Keratinocyte (primary cell): ENCODE results near the gene FYB1. TPM values are rescaled to one million over a fixed set of nuclear protein-coding genes. Genes with fewer than 3 reads are reported as not detected.
A peak's percentile ranks its signal among the peaks of the same experiment; 100 is the strongest.

ENCODE experiments used
- DNase-seq: peaks from one replicate; pipeline ENCODE4 v3.0.0-alpha.2; 2011; ENCODE audit warnings: low read depth, missing footprints, low spot score
- FAIRE-seq: peaks from 2 replicates; lab custom pipeline; 2011; peaks lifted over from hg19 to GRCh38; lab: Jason Lieb, UNC
- H2AFZ ChIP-seq: 2 replicates; pipeline ENCODE4 v1.6.0; 2012; ENCODE audit warnings: low read length, control low read depth, inconsistent platforms; ENCODE audit not compliant: control insufficient read depth
- H3K27ac ChIP-seq: 2 replicates; pipeline ENCODE4 v1.5.1; 2011; ENCODE audit warnings: low read length; ENCODE audit not compliant: control insufficient read depth, insufficient read depth
- H3K27me3 ChIP-seq: 3 replicates; pipeline ENCODE4 v1.6.0; 2011; ENCODE audit warnings: low read length; ENCODE audit not compliant: control insufficient read depth, insufficient read depth; ENCODE audit errors: extremely low read depth
- H3K36me3 ChIP-seq, 2 experiments: 2 replicates in 1 of 2; 3 replicates in 1 of 2; pipeline ENCODE4 v1.5.1; 2011; ENCODE audit warnings: low read length in 2 of 2, mild to moderate bottlenecking in 1 of 2; ENCODE audit not compliant: control insufficient read depth in 2 of 2, insufficient read depth in 2 of 2; ENCODE audit errors: extremely low read depth in 1 of 2
- H3K4me1 ChIP-seq: 3 replicates; pipeline ENCODE4 v1.5.1; 2011; ENCODE audit warnings: low read length; ENCODE audit not compliant: control insufficient read depth, insufficient read depth; ENCODE audit errors: extremely low read depth
- H3K4me2 ChIP-seq: 3 replicates; pipeline ENCODE4 v1.6.0; 2011; ENCODE audit warnings: low read depth, low read length; ENCODE audit not compliant: control insufficient read depth, insufficient read depth; ENCODE audit errors: extremely low read depth
- H3K4me3 ChIP-seq, 3 experiments: fragments of 200-600 bp in 1 of 3; sonication (generic) in 1 of 3; 2 replicates in 2 of 3; 3 replicates in 1 of 3; pipeline ENCODE4 v1.5.1; 2011 to 2016; ENCODE audit warnings: low read length in 3 of 3, mild to moderate bottlenecking in 3 of 3, control low read depth in 2 of 3, inconsistent platforms in 1 of 3, low read depth in 1 of 3, mixed read lengths in 1 of 3, mixed run types in 1 of 3, moderate library complexity in 1 of 3; ENCODE audit not compliant: control insufficient read depth in 2 of 3, insufficient read depth in 2 of 3; ENCODE audit errors: extremely low read depth in 1 of 3
- H3K79me2 ChIP-seq: 2 replicates; pipeline ENCODE4 v1.6.0; 2012; ENCODE audit warnings: low read length; ENCODE audit not compliant: control insufficient read depth, insufficient read depth
- H3K9ac ChIP-seq: 3 replicates; pipeline ENCODE4 v1.6.0; 2011; ENCODE audit warnings: low read length; ENCODE audit not compliant: control insufficient read depth, insufficient read depth; ENCODE audit errors: extremely low read depth
- H3K9me1 ChIP-seq: 3 replicates; pipeline ENCODE4 v1.6.0; 2011; ENCODE audit warnings: low read length; ENCODE audit not compliant: control insufficient read depth, insufficient read depth; ENCODE audit errors: extremely low read depth
- H3K9me3 ChIP-seq: 2 replicates; pipeline ENCODE4 v1.5.1; 2012; ENCODE audit warnings: low read depth, low read length; ENCODE audit not compliant: control insufficient read depth
- H4K20me1 ChIP-seq: 3 replicates; pipeline ENCODE4 v1.6.0; 2011; ENCODE audit warnings: low read length; ENCODE audit not compliant: control insufficient read depth, insufficient read depth; ENCODE audit errors: extremely low read depth
- EZH2 ChIP-seq: IDR thresholded peaks from one replicate; pipeline ENCODE4 v1.6.1; 2012; ENCODE audit warnings: inconsistent platforms, mild to moderate bottlenecking, low read length, moderate library complexity
- dilution Hi-C: fragments of 300-500 bp; cut with MboI; formaldehyde crosslinking; loops from one replicate; pipeline ENCODE4 v1.7.0; 2020; ENCODE audit warnings: low sequenced_read_pairs; ENCODE audit not compliant: extremely low pct_ligation_motif_present
- polyA plus RNA-seq, 5 experiments: library from polyadenylated mRNA; depleted of rRNA in 3 of 5; stranded (reverse) in 3 of 5; stranded (forward) in 1 of 5; unstranded in 1 of 5; fragments of >200 nt; gene quantifications; 1 replicate in 1 of 5; 2 replicates in 3 of 5; 3 replicates in 1 of 5; pipeline versions ENCODE4 v1.2.1 to v1.2.3, GENCODE V29; 2011 to 2012; ENCODE audit warnings: missing spikeins in 2 of 5, low read depth in 1 of 5, low replicate concordance in 1 of 5
- TF ChIP-seq, protein P1 (sequence below), 3 experiments: IDR thresholded peaks in 1 of 3; conservative IDR thresholded peaks in 1 of 3; optimal IDR thresholded peaks in 1 of 3; 2 replicates in 2 of 3; 3 replicates in 1 of 3; pipeline versions ENCODE3 to v1.5.1; 2011; ENCODE audit warnings: low read length in 3 of 3, mild to moderate bottlenecking in 3 of 3, moderate library complexity in 2 of 3, control low read depth in 1 of 3, inconsistent platforms in 1 of 3; ENCODE audit not compliant: insufficient read depth in 2 of 3; ENCODE audit errors: extremely low read depth in 1 of 3

The FYB1 gene
- polyA plus RNA-seq, 1 donor (not counting 4 experiments of a cell fraction or from before 2014, with no cell fraction given), result 0.29 TPM

DNA sequence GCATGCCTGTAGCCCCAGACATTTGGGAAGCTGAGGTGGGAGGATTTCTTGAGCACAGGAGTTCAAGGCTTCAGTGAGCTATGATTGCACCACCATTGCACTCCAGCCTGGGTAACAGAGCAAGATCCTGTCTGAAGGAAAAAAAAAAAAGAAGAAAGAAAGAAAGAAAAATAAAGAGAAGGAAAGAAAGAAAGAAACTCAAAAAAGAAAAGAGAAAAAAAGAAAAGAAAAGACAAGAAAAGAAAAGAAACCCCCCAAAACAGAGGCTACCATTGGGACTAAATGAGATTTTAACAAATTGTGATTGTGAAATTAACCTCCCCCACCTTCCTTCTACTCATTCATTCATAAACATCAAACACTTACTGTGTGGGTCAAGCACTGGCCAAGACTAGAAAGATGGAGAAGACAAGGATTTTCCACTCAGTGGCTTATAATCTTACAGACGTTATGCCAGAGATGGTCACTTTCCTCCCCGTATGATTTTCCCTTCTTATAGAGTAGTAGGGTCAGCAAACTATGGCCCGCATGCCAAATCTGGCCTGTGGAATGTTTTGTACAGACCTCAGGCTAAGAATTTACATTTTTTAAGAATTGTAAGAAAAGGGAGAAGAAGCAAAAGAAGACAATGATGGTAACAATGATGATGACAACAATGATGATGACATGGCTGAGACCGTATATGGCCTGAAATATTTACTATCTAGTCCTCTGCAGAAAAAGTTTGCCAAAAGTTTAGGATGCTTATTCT lies 1.1 kb upstream of the FYB1 start:
- dilution Hi-C loops, result no loop called here
- H3K4me1 ChIP-seq, result peaks cover 23% of the 10 kb centered on the region
- no peak for TF ChIP-seq EZH2
- TF ChIP-seq, protein P1, sequence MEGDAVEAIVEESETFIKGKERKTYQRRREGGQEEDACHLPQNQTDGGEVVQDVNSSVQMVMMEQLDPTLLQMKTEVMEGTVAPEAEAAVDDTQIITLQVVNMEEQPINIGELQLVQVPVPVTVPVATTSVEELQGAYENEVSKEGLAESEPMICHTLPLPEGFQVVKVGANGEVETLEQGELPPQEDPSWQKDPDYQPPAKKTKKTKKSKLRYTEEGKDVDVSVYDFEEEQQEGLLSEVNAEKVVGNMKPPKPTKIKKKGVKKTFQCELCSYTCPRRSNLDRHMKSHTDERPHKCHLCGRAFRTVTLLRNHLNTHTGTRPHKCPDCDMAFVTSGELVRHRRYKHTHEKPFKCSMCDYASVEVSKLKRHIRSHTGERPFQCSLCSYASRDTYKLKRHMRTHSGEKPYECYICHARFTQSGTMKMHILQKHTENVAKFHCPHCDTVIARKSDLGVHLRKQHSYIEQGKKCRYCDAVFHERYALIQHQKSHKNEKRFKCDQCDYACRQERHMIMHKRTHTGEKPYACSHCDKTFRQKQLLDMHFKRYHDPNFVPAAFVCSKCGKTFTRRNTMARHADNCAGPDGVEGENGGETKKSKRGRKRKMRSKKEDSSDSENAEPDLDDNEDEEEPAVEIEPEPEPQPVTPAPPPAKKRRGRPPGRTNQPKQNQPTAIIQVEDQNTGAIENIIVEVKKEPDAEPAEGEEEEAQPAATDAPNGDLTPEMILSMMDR (optimal IDR thresholded peaks at IDR 0.05 in 1 of 3, IDR thresholded peaks at IDR 0.05 in 1 of 3, conservative IDR thresholded peaks at IDR 0.05 in 1 of 3; ENCODE audit: extremely low read depth in 1 of 3, insufficient read depth in 2 of 3, low read length in 3 of 3), result no peak

DNA sequence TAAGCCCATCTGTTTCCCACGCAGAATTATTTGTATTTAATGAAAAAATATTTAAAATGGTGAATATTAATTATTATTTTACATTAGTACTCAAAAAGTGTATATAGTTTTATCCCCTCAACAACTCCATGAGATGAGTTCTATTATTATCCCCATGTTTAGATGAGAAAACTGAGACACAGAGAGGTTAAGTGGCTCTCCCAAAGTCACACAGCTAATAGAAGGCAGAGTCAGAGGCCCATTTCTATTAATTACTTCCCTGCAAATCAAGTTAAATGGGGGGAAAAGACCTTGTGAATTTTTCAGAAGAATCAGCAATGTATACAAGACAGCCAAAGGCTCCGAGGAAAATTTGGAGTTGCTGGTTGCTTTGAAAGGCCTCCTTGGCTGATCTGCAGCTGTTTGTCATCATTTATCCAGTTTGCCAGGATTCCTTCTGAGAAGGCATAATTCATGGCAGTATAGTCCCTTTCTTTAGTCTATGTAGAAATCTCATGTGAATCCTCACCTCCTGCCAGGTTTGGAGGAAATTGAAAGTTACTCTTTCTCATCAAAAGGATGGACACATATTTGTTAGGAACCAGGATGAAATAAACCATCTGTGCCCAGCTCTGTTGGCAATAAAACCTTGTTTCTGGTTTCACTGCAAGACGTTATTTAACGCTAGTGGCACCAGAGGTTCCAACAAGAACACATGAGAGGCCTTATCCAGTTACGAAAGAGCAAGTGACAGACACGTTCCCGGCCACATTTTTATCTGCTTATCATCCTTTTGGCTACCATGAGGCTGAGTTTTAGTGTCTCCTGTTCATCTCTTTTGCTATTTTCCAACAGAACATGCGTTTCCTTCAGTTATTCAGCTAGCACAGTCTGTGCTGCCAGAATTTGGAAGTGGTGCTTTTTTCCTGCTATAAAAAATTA lies 621 bp downstream of the FYB1 start:
- dilution Hi-C loops, result no loop called here
- Histone ChIP-seq H3K27ac (no peak overlapping the region), H3K9me3 (no peaks in the 10 kb centered on the region), H2AFZ (no peak overlapping the region), H4K20me1 (no peaks in the 10 kb centered on the region), H3K4me3 (no peak overlapping the region), H3K36me3 (no peaks in the 10 kb centered on the region), H3K4me1 (peaks cover 14% of the 10 kb centered on the region), H3K27me3 (no peaks in the 10 kb centered on the region), H3K79me2 (no peaks in the 10 kb centered on the region), H3K9ac (no peak overlapping the region), H3K9me1 (no peaks in the 10 kb centered on the region), H3K4me2 (peak overlapping the region; percentile 1)
- FAIRE-seq (peak; percentile 36), DNase-seq (no peak)
- no peak for TF ChIP-seq EZH2
- TF ChIP-seq, protein P1 (optimal IDR thresholded peaks at IDR 0.05 in 1 of 3, IDR thresholded peaks at IDR 0.05 in 1 of 3, conservative IDR thresholded peaks at IDR 0.05 in 1 of 3; ENCODE audit: extremely low read depth in 1 of 3, insufficient read depth in 2 of 3, low read length in 3 of 3), result no peak

More for the DNA sequence above, 1.1 kb upstream of the FYB1 start:
- Histone ChIP-seq H3K4me2 (no peak overlapping the region), H3K9me3 (no peaks in the 10 kb centered on the region), H3K4me3 (no peak overlapping the region), H3K9me1 (no peaks in the 10 kb centered on the region), H3K27me3 (no peaks in the 10 kb centered on the region), H2AFZ (no peak overlapping the region), H4K20me1 (no peaks in the 10 kb centered on the region), H3K36me3 (no peaks in the 10 kb centered on the region), H3K79me2 (no peaks in the 10 kb centered on the region), H3K9ac (no peak overlapping the region), H3K27ac (no peak overlapping the region)
- DNase-seq, result no peak
- no peak for FAIRE-seq
